PC-9 (cell line): ENCODE measurements around the gene SYT2.

Experiments
- EZH2 ChIP-seq: fragments of 200-600 bp; sonication (generic); IDR thresholded peaks from 2 replicates; pipeline ENCODE4 v1.8.0; 2017; ENCODE audit warnings: antibody characterized with exemption, low read depth
- TF ChIP-seq, protein P1 (sequence below): fragments of 200-600 bp; sonication (generic); conservative IDR thresholded peaks from 2 replicates; pipeline ENCODE4 v1.6.1; 2017; ENCODE audit warnings: mixed run types, antibody characterized with exemption, mild to moderate bottlenecking, moderate library complexity

DNA sequence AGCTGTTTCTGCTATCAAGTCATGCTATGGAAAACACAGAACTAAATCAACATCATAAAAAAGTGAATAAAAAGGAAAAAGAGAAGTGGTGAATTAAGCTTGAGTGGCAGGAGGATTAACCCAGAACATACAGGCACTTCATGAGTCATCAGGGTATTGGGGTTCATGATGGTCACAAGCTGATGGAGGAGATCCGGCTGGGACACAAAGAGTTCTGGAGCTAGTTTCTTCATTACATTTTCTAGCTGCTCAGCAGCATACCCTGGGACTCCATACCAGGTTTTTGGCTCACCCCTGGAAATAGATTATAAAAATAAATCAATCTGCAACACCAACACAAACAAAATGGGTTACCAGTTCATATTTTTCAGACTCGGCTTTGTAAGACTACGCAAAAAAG lies 42.5 kb upstream of the SYT2 start:
- TF ChIP-seq, protein P1, sequence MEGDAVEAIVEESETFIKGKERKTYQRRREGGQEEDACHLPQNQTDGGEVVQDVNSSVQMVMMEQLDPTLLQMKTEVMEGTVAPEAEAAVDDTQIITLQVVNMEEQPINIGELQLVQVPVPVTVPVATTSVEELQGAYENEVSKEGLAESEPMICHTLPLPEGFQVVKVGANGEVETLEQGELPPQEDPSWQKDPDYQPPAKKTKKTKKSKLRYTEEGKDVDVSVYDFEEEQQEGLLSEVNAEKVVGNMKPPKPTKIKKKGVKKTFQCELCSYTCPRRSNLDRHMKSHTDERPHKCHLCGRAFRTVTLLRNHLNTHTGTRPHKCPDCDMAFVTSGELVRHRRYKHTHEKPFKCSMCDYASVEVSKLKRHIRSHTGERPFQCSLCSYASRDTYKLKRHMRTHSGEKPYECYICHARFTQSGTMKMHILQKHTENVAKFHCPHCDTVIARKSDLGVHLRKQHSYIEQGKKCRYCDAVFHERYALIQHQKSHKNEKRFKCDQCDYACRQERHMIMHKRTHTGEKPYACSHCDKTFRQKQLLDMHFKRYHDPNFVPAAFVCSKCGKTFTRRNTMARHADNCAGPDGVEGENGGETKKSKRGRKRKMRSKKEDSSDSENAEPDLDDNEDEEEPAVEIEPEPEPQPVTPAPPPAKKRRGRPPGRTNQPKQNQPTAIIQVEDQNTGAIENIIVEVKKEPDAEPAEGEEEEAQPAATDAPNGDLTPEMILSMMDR: no peak
- TF ChIP-seq EZH2: no peak
